A673 (cell line): ENCODE measurements around the gene OR4D11. TPM values are rescaled to one million over a fixed set of nuclear protein-coding genes. Genes with fewer than 3 reads are reported as not detected.

Experiments used
- BruUV-seq: library from RNA; stranded (reverse); fragments of 400-500 nt; replicated peaks from 2 replicates; lab custom pipeline; 2021; lab: Mats Ljungman, UMichigan
- CTCF ChIA-PET: fragments of 300-600 bp; sonication (Branson Sonifier 250); formaldehyde crosslinking; loops from one replicate; lab custom pipeline; 2022; ENCODE audit warnings: antibody characterized with exemption; lab: Charles Lee
- POLR2A ChIA-PET: fragments of 300-600 bp; sonication (Branson Sonifier 250); formaldehyde crosslinking; loops from one replicate; lab custom pipeline; 2022; ENCODE audit warnings: antibody characterized with exemption; ENCODE audit not compliant: low non-redundant PET; lab: Charles Lee
- DNase-seq: peaks from one replicate; pipeline ENCODE4 v3.0.0-alpha.2; 2015; ENCODE audit warnings: low spot score
- H3K27ac ChIP-seq: fragments of 200-600 bp; sonication (generic); 2 replicates; pipeline ENCODE4 v1.5.1; 2016; ENCODE audit warnings: mixed run types, low read depth, mild to moderate bottlenecking, mixed read lengths, antibody characterized with exemption, low read length; ENCODE audit not compliant: poor library complexity, severe bottlenecking
- H3K27me3 ChIP-seq: fragments of 200-600 bp; sonication (generic); replicated peaks from 2 replicates; pipeline ENCODE4 v1.6.1; 2017; ENCODE audit warnings: mixed run types, low read depth, mild to moderate bottlenecking, mixed read lengths, antibody characterized with exemption, low read length; ENCODE audit not compliant: insufficient read depth, poor library complexity
- H3K36me3 ChIP-seq: fragments of 200-600 bp; sonication (generic); 2 replicates; pipeline ENCODE4 v1.6.1; 2016; ENCODE audit warnings: mixed run types, mild to moderate bottlenecking, mixed read lengths, antibody characterized with exemption, low read length; ENCODE audit not compliant: insufficient read depth, poor library complexity, severe bottlenecking
- H3K4me1 ChIP-seq: fragments of 200-600 bp; sonication (generic); 2 replicates; pipeline ENCODE4 v1.6.1; 2017; ENCODE audit warnings: mixed run types, mild to moderate bottlenecking, mixed read lengths, antibody characterized with exemption, low read length; ENCODE audit not compliant: insufficient read depth, poor library complexity, severe bottlenecking
- H3K4me3 ChIP-seq: fragments of 200-600 bp; sonication (generic); 2 replicates; pipeline ENCODE4 v1.5.1; 2016; ENCODE audit warnings: low read depth, mixed run types, mild to moderate bottlenecking, mixed read lengths, low read length; ENCODE audit not compliant: poor library complexity, severe bottlenecking
- H3K9me3 ChIP-seq: fragments of 200-600 bp; sonication (generic); 2 replicates; pipeline ENCODE4 v1.6.1; 2016; ENCODE audit warnings: mixed run types, low read depth, mild to moderate bottlenecking, mixed read lengths, antibody characterized with exemption, low read length; ENCODE audit not compliant: poor library complexity, severe bottlenecking
- CTCF ChIP-seq: fragments of 300-800, 200-600 bp; sonication (generic); conservative IDR thresholded peaks from 2 replicates; pipeline ENCODE4 v1.5.1; 2017; ENCODE audit warnings: low read depth, mild to moderate bottlenecking, antibody characterized with exemption, low read length, moderate library complexity, mixed read lengths
- EZH2 ChIP-seq: fragments of 200-600 bp; sonication (generic); IDR thresholded peaks from 2 replicates; pipeline ENCODE4 v1.6.1; 2017; ENCODE audit warnings: borderline replicate concordance, low read depth, mild to moderate bottlenecking, mixed read lengths, antibody characterized with exemption, low read length; ENCODE audit not compliant: poor library complexity, severe bottlenecking
- intact Hi-C: fragments of 100-400 bp; cut with micrococcal nuclease; formaldehyde crosslinking; loops from one replicate; pipeline ENCODE4 v1.10.0; 2022; ENCODE audit not compliant: unreplicated experiment
- total RNA-seq: library from RNA; stranded (reverse); gene quantifications from 2 replicates; pipeline ENCODE4 v1.2.3, GENCODE V29; 2021

OR4D11 gene
- total RNA-seq, 1 experiment from 2014 or later, result not detected

- POLR2A ChIA-PET, result interaction anchor here (0.6 kb wide), 1 partner anchor 308 kb away, joined by 3 read pairs; the partner anchor contains the start of gene DTX4
- Histone ChIP-seq H3K27ac (no peak overlapping the region), H3K36me3 (no peaks in the 10 kb centered on the region), H3K9me3 (no peaks in the 10 kb centered on the region), H3K4me3 (no peak overlapping the region), H3K27me3 (peaks cover 35% of the 10 kb centered on the region), H3K4me1 (no peaks in the 10 kb centered on the region)
- intact Hi-C loops, result no loop called here
- no peak for TF ChIP-seq EZH2
- TF ChIP-seq CTCF, result no peak
- CTCF ChIA-PET, result no interaction called here
- BruUV-seq, result no TSS peak
- no peak for DNase-seq
These were observed 23.0 kb upstream of the OR4D11 start for GRCh38 chr11:59480359-59480758.

- ChIA-PET CTCF (no interaction called here), POLR2A (no interaction called here)
- no TSS peak for BruUV-seq
These were observed 1.4 kb upstream of the OR4D11 start for GRCh38 chr11:59501931-59502330.

GRCh38 chr11:59510941-59511589, 7.7 kb downstream of the OR4D11 start, which contains the start of gene OR4D9:
OR4D9 (plus strand) TSS chr11:59511539; CDS start chr11:59514913, 3,374 bp downstream.
- H3K27me3 ChIP-seq, result no peaks in the 10 kb centered on the region
- H3K27ac ChIP-seq, result no peak within 1 kb of the TSS
- intact Hi-C loops, result no loop called here
- CTCF ChIA-PET, result no interaction called here
- no peak within 1 kb of the TSS for H3K4me3 ChIP-seq
- BruUV-seq, result no TSS peak
- H3K9me3 ChIP-seq, result no peaks in the 10 kb centered on the region
- TF ChIP-seq CTCF (no peak), EZH2 (no peak)
- POLR2A ChIA-PET, result interaction anchor here (0.6 kb wide), 1 partner anchor 79 kb away, joined by 4 read pairs; no protein-coding TSS in a partner anchor
- H3K4me1 ChIP-seq, result no peaks in the 10 kb centered on the region
- H3K36me3 ChIP-seq, result no peaks in the 10 kb centered on the region
- peak; percentile 7 for DNase-seq

More at GRCh38 chr11:59501931-59502330, 1.4 kb upstream of the OR4D11 start:
- H3K9me3 ChIP-seq, result no peaks in the 10 kb centered on the region
- peaks cover 36% of the 10 kb centered on the region for H3K27me3 ChIP-seq
- H3K36me3 ChIP-seq, result no peaks in the 10 kb centered on the region
- no peak overlapping the region for H3K4me3 ChIP-seq
- intact Hi-C loops, result no loop called here
- no peaks in the 10 kb centered on the region for H3K4me1 ChIP-seq
- H3K27ac ChIP-seq, result no peak overlapping the region
- TF ChIP-seq EZH2 (no peak), CTCF (no peak)
- DNase-seq, result no peak
